Measurements from ENCODE around the gene C1orf21.

The C1orf21 gene

DNA sequence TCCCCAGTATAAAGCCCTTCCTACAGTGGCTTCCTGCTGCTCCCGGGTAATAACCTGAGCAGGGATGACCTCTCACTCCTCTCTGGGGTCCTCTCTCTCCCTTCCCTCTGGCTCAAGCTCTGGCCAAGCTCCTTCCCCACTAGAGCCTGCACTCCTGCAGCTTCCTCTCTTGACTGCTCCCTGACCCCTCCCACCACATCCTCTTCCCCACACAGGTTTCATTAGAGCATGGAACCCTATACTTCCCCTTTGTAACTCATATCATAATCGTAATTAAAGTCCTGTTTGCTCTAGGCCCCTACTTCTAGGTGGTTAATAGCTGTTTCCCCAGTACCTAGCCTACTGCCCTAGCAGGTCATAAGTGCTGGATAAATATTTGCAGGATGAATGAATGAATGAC is 146.2 kb downstream of the C1orf21 start:
- H3K36me3 Mint-ChIP-seq: no peaks in the 10 kb centered on the region
- CTCF ChIA-PET: no interaction called here
- no peaks in the 10 kb centered on the region for H3K4me1 Mint-ChIP-seq
- H3K27ac Mint-ChIP-seq: no peak overlapping the region
- H3K4me3 Mint-ChIP-seq: no peak overlapping the region
- no peaks in the 10 kb centered on the region for H3K9me3 Mint-ChIP-seq
- no peak for DNase-seq
- H3K27me3 Mint-ChIP-seq: no peaks in the 10 kb centered on the region

DNA sequence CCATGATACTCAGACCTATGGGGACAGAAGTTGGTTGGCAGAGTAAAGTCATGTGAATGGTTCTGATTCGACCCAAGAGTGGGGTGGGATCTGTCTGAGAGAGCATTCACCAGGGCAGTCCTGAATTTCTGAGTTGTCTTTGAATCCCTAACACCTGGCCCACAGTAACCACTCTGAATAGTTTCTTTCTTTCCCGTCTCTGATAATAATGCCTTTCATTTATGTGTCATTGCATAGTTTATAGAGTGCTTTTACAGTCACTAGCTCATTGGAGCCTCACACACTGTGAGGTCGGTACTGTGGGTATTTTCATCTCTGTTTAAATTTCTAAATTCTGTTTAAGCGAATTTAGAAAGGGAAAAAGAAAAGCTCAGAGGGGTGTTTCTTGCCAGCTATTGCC is 147.1 kb downstream of the C1orf21 start:
- Mint-ChIP-seq H3K9me3 (no peaks in the 10 kb centered on the region), H3K4me3 (no peak overlapping the region), H3K27me3 (no peaks in the 10 kb centered on the region), H3K36me3 (no peaks in the 10 kb centered on the region), H3K4me1 (no peaks in the 10 kb centered on the region), H3K27ac (no peak overlapping the region)
- DNase-seq: no peak
- CTCF ChIA-PET: no interaction called here

DNA sequence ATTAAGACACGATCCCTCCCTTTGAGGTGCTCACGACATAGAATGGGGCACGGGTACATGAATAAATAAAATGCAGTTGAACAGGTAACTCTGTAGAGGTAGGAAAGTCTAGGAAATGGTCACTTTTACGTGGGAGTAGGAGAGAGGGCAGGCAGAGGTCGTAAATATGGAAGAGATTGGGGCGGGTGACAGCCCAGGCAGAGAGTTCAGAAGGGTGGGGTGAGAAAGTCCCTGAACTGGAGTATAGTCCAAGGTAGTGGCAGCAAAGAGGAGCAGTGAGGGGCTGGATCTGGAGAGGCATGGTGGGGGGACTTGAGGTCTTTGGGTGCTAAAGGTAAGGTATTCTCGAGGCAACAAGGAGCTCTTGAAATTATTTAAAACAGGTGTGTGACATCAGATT is 147.9 kb downstream of the C1orf21 start:
- no peaks in the 10 kb centered on the region for H3K9me3 Mint-ChIP-seq
- no peak for DNase-seq
- no peaks in the 10 kb centered on the region for H3K36me3 Mint-ChIP-seq
- CTCF ChIA-PET: no interaction called here
- no peaks in the 10 kb centered on the region for H3K27me3 Mint-ChIP-seq
- H3K27ac Mint-ChIP-seq: no peak overlapping the region
- no peak overlapping the region for H3K4me3 Mint-ChIP-seq
- no peaks in the 10 kb centered on the region for H3K4me1 Mint-ChIP-seq

- DNase-seq: no peak
- Mint-ChIP-seq H3K4me1 (no peaks in the 10 kb centered on the region), H3K9me3 (no peaks in the 10 kb centered on the region), H3K27me3 (no peaks in the 10 kb centered on the region), H3K27ac (no peak overlapping the region), H3K4me3 (no peak overlapping the region), H3K36me3 (no peaks in the 10 kb centered on the region)
- CTCF ChIA-PET: no interaction called here
These were observed 148.6 kb downstream of the C1orf21 start for GRCh38 chr1:184535191-184535970.

GRCh38 chr1:184536246-184536985 is 149.6 kb downstream of the C1orf21 start:
- H3K27ac Mint-ChIP-seq: no peak overlapping the region
- no peak overlapping the region for H3K4me3 Mint-ChIP-seq
- no peak for DNase-seq
- no peaks in the 10 kb centered on the region for H3K27me3 Mint-ChIP-seq
- CTCF ChIA-PET: no interaction called here
- no peaks in the 10 kb centered on the region for H3K36me3 Mint-ChIP-seq
- H3K9me3 Mint-ChIP-seq: no peaks in the 10 kb centered on the region
- no peaks in the 10 kb centered on the region for H3K4me1 Mint-ChIP-seq

- H3K27me3 Mint-ChIP-seq: no peaks in the 10 kb centered on the region
- no peak for DNase-seq
- H3K27ac Mint-ChIP-seq: no peak overlapping the region
- H3K36me3 Mint-ChIP-seq: no peaks in the 10 kb centered on the region
- no peaks in the 10 kb centered on the region for H3K9me3 Mint-ChIP-seq
- H3K4me3 Mint-ChIP-seq: no peak overlapping the region
- CTCF ChIA-PET: no interaction called here
- H3K4me1 Mint-ChIP-seq: no peaks in the 10 kb centered on the region
These were observed 152.8 kb downstream of the C1orf21 start for GRCh38 chr1:184539580-184539979.

- CTCF ChIA-PET: no interaction called here
- Mint-ChIP-seq H3K27me3 (no peaks in the 10 kb centered on the region), H3K4me1 (no peaks in the 10 kb centered on the region), H3K27ac (no peak overlapping the region), H3K9me3 (no peaks in the 10 kb centered on the region), H3K36me3 (no peaks in the 10 kb centered on the region), H3K4me3 (no peak overlapping the region)
- DNase-seq: no peak
These were observed 154.8 kb downstream of the C1orf21 start for GRCh38 chr1:184541537-184542152.

- DNase-seq: no peak
- no peaks in the 10 kb centered on the region for H3K4me1 Mint-ChIP-seq
- no peaks in the 10 kb centered on the region for H3K9me3 Mint-ChIP-seq
- H3K4me3 Mint-ChIP-seq: no peak overlapping the region
- no peaks in the 10 kb centered on the region for H3K27me3 Mint-ChIP-seq
- CTCF ChIA-PET: no interaction called here
- no peaks in the 10 kb centered on the region for H3K36me3 Mint-ChIP-seq
- H3K27ac Mint-ChIP-seq: no peak overlapping the region
These were observed 155.5 kb downstream of the C1orf21 start for GRCh38 chr1:184542291-184542690.

- H3K4me3 Mint-ChIP-seq: no peak overlapping the region
- no peak for DNase-seq
- H3K27me3 Mint-ChIP-seq: no peaks in the 10 kb centered on the region
- CTCF ChIA-PET: no interaction called here
- H3K27ac Mint-ChIP-seq: no peak overlapping the region
- H3K36me3 Mint-ChIP-seq: no peaks in the 10 kb centered on the region
- no peaks in the 10 kb centered on the region for H3K9me3 Mint-ChIP-seq
- no peaks in the 10 kb centered on the region for H3K4me1 Mint-ChIP-seq
These were observed 158.8 kb downstream of the C1orf21 start for GRCh38 chr1:184545601-184546000.

DNA sequence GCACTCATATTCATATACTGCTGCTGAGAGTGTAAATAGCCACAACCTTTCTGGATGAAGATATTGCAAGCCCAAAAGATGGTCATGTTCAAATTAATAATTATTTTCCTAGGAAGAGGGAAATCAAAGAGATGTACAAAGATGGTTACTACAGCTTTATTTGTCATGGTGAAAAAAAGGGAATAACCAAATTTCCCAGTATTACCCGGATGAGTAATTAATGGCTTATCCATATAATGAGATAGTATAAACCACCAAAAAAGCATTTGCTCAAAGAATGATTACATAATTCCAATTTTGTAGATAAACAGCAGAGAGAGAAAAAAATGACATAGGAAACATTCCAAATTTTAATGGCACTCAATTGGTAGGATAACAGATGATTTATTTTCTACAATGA is 165.6 kb downstream of the C1orf21 start:
- CTCF ChIA-PET: no interaction called here
- DNase-seq: no peak
- Mint-ChIP-seq H3K9me3 (no peaks in the 10 kb centered on the region), H3K27ac (no peak overlapping the region), H3K4me3 (no peak overlapping the region), H3K27me3 (no peaks in the 10 kb centered on the region), H3K4me1 (no peaks in the 10 kb centered on the region), H3K36me3 (no peaks in the 10 kb centered on the region)

DNA sequence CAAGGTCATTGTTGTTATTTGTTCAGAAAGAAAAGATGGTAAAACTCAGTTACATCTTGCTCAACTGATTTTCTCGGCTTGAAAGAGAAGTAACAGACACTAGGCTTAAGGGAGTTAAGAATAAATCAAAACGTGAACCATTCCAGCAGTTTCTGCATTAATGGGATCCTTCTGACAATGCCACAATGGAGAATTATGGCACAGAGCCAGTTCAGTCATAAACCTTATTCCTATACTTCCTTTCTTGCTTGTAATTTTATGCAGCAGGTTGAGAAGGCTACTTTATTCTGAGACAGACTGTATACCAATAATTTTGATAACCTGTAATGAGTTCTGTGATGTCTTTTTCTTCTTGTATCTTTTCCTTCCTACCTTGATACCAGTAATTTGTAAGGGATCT is 167.0 kb downstream of the C1orf21 start:
- no peak for DNase-seq
- CTCF ChIA-PET: no interaction called here
- H3K36me3 Mint-ChIP-seq: no peaks in the 10 kb centered on the region
- no peak overlapping the region for H3K4me3 Mint-ChIP-seq
- H3K27me3 Mint-ChIP-seq: no peaks in the 10 kb centered on the region
- no peak overlapping the region for H3K27ac Mint-ChIP-seq
- H3K4me1 Mint-ChIP-seq: no peaks in the 10 kb centered on the region
- H3K9me3 Mint-ChIP-seq: peaks cover 2% of the 10 kb centered on the region

DNA sequence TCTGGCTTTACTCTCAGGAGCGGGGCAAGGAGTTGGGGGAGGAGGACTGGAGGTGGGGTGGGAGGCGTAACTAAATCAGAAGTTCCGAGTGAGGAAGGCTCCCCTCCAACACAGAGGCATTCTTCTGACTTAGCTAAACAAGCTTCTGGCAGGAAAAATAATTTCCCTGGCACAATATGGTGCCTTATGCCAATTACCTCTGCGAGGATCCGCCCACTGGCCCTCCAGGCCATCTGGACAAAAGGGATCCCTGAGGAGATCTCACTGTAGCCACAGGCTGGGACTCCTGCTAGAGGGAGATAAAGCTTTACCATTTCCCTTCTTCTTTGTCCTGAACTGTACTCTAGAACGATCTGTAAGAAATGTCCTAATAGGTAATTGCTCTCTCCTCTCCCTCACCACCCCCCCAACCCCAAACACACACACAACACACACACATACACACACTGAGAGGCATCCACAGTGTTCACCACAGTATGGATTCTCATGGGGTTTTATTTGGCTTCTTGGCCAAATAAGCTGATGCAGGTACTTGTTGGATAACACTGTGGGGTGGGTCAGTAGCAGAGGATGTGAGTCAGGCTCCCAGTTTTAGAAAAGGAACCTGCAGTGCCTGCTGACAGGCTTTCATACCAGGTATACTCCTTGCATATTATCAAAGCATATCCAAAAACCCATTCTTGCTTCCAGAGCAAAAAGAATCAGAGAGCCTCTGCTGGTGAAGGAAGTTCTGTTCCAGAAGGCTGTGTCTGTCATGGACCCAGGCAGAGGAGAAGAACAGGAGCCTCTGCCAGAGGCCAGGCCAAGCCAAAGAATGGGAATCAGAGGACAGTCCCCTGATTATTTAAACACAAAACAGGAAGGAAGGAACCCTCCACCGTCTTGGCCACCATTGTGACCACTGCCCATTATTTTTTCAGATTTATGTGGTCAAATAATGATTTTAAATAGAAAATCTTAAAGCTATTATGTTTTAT is 169.1 kb downstream of the C1orf21 start:
- CTCF ChIA-PET: no interaction called here
- DNase-seq: no peak
- Mint-ChIP-seq H3K4me3 (no peak overlapping the region), H3K27ac (no peak overlapping the region), H3K27me3 (no peaks in the 10 kb centered on the region), H3K9me3 (peaks cover 2% of the 10 kb centered on the region), H3K4me1 (no peaks in the 10 kb centered on the region), H3K36me3 (no peaks in the 10 kb centered on the region)

DNA sequence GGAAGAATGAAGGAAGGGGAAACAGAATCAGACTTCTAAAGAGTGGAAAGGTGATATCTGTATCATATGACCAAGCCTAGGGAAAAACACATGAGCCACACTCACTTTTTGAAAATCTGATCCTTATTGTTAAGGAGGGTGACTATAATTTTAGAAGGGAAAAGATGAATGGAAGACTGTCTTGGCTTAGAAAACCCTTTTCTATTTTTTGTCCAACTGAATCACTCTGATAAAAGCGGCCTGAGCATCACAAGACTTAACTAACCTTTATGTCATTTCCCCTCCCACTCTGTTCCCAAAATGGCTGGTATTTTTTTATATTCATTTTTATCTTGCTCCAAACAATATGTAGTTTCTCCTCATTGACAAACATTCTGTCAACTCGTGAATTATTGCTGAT is 169.8 kb downstream of the C1orf21 start:
- no peak overlapping the region for H3K4me3 Mint-ChIP-seq
- no peaks in the 10 kb centered on the region for H3K27me3 Mint-ChIP-seq
- no peak for DNase-seq
- no peak overlapping the region for H3K27ac Mint-ChIP-seq
- H3K4me1 Mint-ChIP-seq: no peaks in the 10 kb centered on the region
- peaks cover 2% of the 10 kb centered on the region for H3K9me3 Mint-ChIP-seq
- no peaks in the 10 kb centered on the region for H3K36me3 Mint-ChIP-seq
- CTCF ChIA-PET: no interaction called here
